SH-SY5Y (cell line): ENCODE results near the gene LTF.

Source experiments
- GATA2 ChIP-seq: IDR thresholded peaks from 2 replicates; pipeline ENCODE4 v1.6.1; 2011; ENCODE audit warnings: mild to moderate bottlenecking, low read depth, low read length
- GATA3 ChIP-seq: IDR thresholded peaks from 2 replicates; pipeline ENCODE4 v1.6.1; 2011; ENCODE audit warnings: low read depth, mild to moderate bottlenecking, low read length, moderate library complexity

DNA sequence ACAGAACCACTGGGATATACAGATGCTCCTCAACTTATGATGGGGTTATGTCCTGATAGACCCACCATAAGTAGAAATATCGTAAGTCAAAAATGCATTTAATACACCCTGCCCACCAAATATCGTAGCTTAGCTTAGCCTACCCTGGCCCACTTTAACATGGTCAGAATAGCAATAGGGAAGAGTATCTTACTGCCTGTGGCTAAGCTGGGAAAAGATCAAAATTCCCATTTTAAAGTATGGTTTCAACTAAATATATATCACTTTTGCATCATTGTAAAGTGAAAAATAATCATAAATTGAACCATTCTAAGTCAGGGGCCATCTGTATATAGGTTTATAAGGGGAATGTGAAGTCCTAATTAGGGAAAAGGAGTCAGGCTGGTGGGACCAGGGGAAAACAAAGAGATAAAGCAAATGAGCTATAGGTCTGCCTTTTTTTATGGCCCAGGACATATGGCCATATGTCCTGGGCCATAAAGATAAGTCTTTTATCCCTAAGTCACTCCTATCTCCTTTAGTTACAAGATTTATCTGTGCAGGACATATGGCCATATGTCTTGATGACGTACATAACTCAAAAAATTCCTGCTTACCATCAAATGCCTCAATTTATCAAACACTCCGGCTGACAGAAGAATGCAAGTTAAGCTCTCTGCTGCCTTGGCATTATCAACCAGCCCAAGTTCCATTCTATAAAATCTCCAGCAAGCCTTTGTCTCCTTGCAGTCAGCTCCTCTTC lies 44.3 kb upstream of the LTF start:
- no peak for TF ChIP-seq GATA3
- TF ChIP-seq GATA2 = no peak
